GM12865 (cell line): ENCODE results near the gene SREBF1.

Source experiments
- DNase-seq: peaks from one replicate; pipeline ENCODE4 v3.0.0; 2010; ENCODE audit warnings: low read depth
- H3K4me3 ChIP-seq: 2 replicates; pipeline ENCODE4 v1.5.1; 2011; ENCODE audit warnings: mild to moderate bottlenecking, low read depth, low read length, control low read depth
- TF ChIP-seq, protein P1 (sequence below): IDR thresholded peaks from 2 replicates; pipeline ENCODE4 v1.5.1; 2011; ENCODE audit warnings: low read length, control low read depth, low read depth, inconsistent platforms; ENCODE audit not compliant: insufficient read depth; ENCODE audit errors: missing control alignments

The SREBF1 gene

DNA sequence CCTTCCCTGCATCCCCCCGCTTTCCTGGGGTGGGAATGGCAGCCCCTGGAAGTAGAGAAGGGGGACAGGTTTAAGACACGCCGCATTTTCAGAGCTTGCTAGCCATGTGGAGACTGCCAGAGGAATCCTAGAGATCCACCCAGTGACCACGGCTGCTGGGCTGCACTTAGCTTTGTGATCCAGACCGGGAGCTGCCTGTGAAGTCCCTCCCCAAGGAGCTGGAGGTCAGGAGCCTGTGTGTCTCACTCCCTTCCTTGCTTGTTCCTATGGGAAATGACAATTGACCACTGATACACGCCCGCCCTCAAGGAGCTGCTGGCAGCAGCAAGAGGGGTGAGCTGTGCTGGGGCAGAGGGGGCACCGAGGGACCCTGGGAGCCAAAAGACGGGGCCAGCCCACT, 73.7 kb downstream of the SREBF1 start:
- DNase-seq: no peak
- no peak overlapping the region for H3K4me3 ChIP-seq

DNA sequence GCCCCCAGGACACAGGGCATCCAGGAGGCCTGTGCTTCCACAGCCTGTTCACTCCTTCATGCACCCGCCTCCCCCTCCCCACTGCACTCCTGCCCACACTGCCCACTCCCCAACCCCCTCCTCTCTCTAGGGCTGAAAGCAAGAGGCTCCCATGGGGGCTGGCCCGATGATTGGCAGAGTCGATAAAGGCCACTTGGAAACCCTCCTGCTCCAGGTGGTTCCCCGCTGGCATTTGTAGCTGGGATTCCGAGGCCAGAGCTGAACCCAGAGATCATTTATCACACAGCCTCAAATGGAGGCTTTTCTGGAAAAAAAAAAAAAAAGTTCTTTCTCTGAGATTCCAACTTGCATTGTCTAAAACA, 74.1 kb downstream of the SREBF1 start:
- H3K4me3 ChIP-seq: no peak overlapping the region
- DNase-seq: no peak
- TF ChIP-seq, protein P1, sequence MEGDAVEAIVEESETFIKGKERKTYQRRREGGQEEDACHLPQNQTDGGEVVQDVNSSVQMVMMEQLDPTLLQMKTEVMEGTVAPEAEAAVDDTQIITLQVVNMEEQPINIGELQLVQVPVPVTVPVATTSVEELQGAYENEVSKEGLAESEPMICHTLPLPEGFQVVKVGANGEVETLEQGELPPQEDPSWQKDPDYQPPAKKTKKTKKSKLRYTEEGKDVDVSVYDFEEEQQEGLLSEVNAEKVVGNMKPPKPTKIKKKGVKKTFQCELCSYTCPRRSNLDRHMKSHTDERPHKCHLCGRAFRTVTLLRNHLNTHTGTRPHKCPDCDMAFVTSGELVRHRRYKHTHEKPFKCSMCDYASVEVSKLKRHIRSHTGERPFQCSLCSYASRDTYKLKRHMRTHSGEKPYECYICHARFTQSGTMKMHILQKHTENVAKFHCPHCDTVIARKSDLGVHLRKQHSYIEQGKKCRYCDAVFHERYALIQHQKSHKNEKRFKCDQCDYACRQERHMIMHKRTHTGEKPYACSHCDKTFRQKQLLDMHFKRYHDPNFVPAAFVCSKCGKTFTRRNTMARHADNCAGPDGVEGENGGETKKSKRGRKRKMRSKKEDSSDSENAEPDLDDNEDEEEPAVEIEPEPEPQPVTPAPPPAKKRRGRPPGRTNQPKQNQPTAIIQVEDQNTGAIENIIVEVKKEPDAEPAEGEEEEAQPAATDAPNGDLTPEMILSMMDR: no peak

More for the DNA sequence above, 73.7 kb downstream of the SREBF1 start:
- TF ChIP-seq, protein P1: no peak
